CD4-positive, alpha-beta T cell (primary cell): ENCODE results near the gene PTX4. TPM values are rescaled to one million over a fixed set of nuclear protein-coding genes. Genes with fewer than 3 reads are reported as not detected.

Experiments used
- ATAC-seq: fragments of 200-7000 bp; cut with Tn5 transposase; one replicate; pipeline ENCODE4 v1.10.0; 2022; ENCODE audit warnings: mild to moderate bottlenecking; ENCODE audit not compliant: poor library complexity
- CTCF ChIA-PET: fragments of 350-600 bp; sonication (Branson Sonifier 250); formaldehyde crosslinking; loops from one replicate; lab custom pipeline; 2021; ENCODE audit warnings: antibody characterized with exemption, inconsistent platforms; lab: Charles Lee
- POLR2A ChIA-PET: fragments of 350-600 bp; sonication (Branson Sonifier 250); formaldehyde crosslinking; loops from one replicate; lab custom pipeline; 2021; ENCODE audit warnings: antibody characterized with exemption, inconsistent platforms; lab: Charles Lee
- DNase-seq, 14 experiments: peaks; one replicate each; pipeline ENCODE4 v3.0.0-alpha.2; 2013 to 2020; ENCODE audit warnings: mixed read lengths in 2 of 14
- H3K27ac ChIP-seq, 2 donors: one replicate each; pipeline versions ENCODE4 v1.5.1 to v1.7.0; 2013; ENCODE audit warnings: low read length in 2 of 2, low read depth in 1 of 2, mild to moderate bottlenecking in 1 of 2
- H3K27me3 ChIP-seq, 2 experiments: 1 replicate in 1 of 2; 2 replicates in 1 of 2; pipeline versions ENCODE4 v1.6.1 to v1.7.0; 2013; ENCODE audit warnings: low read length in 2 of 2, control low read depth in 1 of 2, mild to moderate bottlenecking in 1 of 2, moderate library complexity in 1 of 2; ENCODE audit not compliant: insufficient read depth in 2 of 2, control insufficient read depth in 1 of 2
- H3K36me3 ChIP-seq: one replicate; pipeline ENCODE4 v1.6.1; 2013; ENCODE audit warnings: low read length, control low read depth; ENCODE audit not compliant: insufficient read depth
- H3K4me1 ChIP-seq: one replicate; pipeline ENCODE4 v1.6.1; 2013; ENCODE audit warnings: low read length, control low read depth; ENCODE audit not compliant: insufficient read depth
- H3K4me3 ChIP-seq: one replicate; pipeline ENCODE4 v1.5.1; 2013; ENCODE audit warnings: mild to moderate bottlenecking, low read length, moderate library complexity
- H3K9me3 ChIP-seq, 2 experiments: 1 replicate in 1 of 2; 2 replicates in 1 of 2; pipeline versions ENCODE4 v1.6.1 to v1.7.0; 2013; ENCODE audit warnings: low read length in 2 of 2, mild to moderate bottlenecking in 2 of 2, control low read depth in 1 of 2, moderate library complexity in 1 of 2; ENCODE audit not compliant: control insufficient read depth in 1 of 2, insufficient read depth in 1 of 2
- H3K27ac Mint-ChIP-seq: one replicate; pipeline ENCODE4 v1.8.0; 2020; ENCODE audit warnings: mixed read lengths
- H3K27me3 Mint-ChIP-seq: one replicate; pipeline ENCODE4 v1.8.0; 2021; ENCODE audit warnings: mixed read lengths
- H3K36me3 Mint-ChIP-seq: one replicate; pipeline ENCODE4 v1.8.0; 2021; ENCODE audit warnings: low read depth, mixed read lengths
- H3K4me1 Mint-ChIP-seq: one replicate; pipeline ENCODE4 v1.8.0; 2021; ENCODE audit warnings: low read depth, mixed read lengths
- H3K4me3 Mint-ChIP-seq: one replicate; pipeline ENCODE4 v1.8.0; 2020; ENCODE audit warnings: mild to moderate bottlenecking, mixed read lengths
- H3K9me3 Mint-ChIP-seq: one replicate; pipeline ENCODE4 v1.8.0; 2020; ENCODE audit warnings: mixed read lengths
- intact Hi-C, 2 experiments: fragments of 100-400 bp; cut with DNase I in 1 of 2; cut with micrococcal nuclease in 1 of 2; formaldehyde crosslinking; loops; one replicate each; pipeline versions ENCODE4 v1.15.1 to v1.9.0; 2023 to 2025; cut with DNase I, micrococcal nuclease
- total RNA-seq, 174 experiments: library from RNA in 2 of 174; stranded (reverse) in 2 of 174; gene quantifications; one replicate each; pipeline ENCODE4 v1.2.3 and lab custom pipeline; 2021 to 2026
- TF ChIP-seq, protein P1 (sequence below): fragments of 200-600 bp; IDR thresholded peaks from one replicate; pipeline ENCODE4 v1.8.0; 2022; ENCODE audit warnings: antibody characterized with exemption, mild to moderate bottlenecking

PTX4 gene
- total RNA-seq, 2 experiments from 2014 or later: not detected

GRCh38 chr16:1474082-1474795 is 14.5 kb downstream of the PTX4 start:
- Histone ChIP-seq H3K4me1 (peaks cover 41% of the 10 kb centered on the region), H3K27me3 (no peaks in the 10 kb centered on the region), H3K36me3 (no peaks in the 10 kb centered on the region), H3K4me3 (peak overlapping the region; percentile 62), H3K9me3 (no peaks in the 10 kb centered on the region), H3K27ac (peak overlapping the region in 1 of 2 donors; percentile 84)
- no peaks in the 10 kb centered on the region for H3K36me3 Mint-ChIP-seq
- TF ChIP-seq, protein P1, sequence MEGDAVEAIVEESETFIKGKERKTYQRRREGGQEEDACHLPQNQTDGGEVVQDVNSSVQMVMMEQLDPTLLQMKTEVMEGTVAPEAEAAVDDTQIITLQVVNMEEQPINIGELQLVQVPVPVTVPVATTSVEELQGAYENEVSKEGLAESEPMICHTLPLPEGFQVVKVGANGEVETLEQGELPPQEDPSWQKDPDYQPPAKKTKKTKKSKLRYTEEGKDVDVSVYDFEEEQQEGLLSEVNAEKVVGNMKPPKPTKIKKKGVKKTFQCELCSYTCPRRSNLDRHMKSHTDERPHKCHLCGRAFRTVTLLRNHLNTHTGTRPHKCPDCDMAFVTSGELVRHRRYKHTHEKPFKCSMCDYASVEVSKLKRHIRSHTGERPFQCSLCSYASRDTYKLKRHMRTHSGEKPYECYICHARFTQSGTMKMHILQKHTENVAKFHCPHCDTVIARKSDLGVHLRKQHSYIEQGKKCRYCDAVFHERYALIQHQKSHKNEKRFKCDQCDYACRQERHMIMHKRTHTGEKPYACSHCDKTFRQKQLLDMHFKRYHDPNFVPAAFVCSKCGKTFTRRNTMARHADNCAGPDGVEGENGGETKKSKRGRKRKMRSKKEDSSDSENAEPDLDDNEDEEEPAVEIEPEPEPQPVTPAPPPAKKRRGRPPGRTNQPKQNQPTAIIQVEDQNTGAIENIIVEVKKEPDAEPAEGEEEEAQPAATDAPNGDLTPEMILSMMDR: no peak
- ChIA-PET CTCF (no interaction called here), POLR2A (interaction anchor here (1.3 kb wide), 1 partner anchor 53 kb away, joined by 4 read pairs; no protein-coding TSS in a partner anchor)
- peak overlapping the region; percentile 72 for H3K4me3 Mint-ChIP-seq
- H3K27me3 Mint-ChIP-seq: no peaks in the 10 kb centered on the region
- H3K27ac Mint-ChIP-seq: peak overlapping the region; percentile 64
- intact Hi-C loops: loop anchor here (2.0 to 10.0 kb wide), 6 partner anchors 19 to 571 kb away; partner anchors contain the start of genes UQCC4 (in 2 of the 2), NTHL1 (in 1 of the 2), TELO2 (in 1 of the 2) and TMEM204 (in 1 of the 2)
- ATAC-seq (no peak), DNase-seq (no peak)
- no peaks in the 10 kb centered on the region for H3K9me3 Mint-ChIP-seq
- H3K4me1 Mint-ChIP-seq: peaks cover 47% of the 10 kb centered on the region

DNA sequence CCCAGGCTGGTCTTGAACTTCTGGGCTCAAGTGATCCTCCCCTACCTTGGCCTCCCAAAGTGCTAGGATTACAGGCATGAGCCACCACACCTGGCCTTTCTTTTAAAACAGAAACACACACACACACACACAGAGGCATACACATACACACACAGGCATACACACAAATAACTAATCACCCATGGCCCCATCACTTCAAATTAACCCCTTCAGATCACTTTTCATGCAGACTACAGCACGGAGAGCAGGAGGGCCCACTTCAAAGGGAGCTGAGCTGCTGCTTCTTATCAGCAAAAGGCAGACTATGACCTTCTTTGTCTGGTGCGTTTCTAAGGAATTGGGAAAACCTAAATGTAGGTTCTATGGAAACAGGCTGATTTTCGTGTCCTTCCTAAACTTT is 15.8 kb downstream of the PTX4 start:
- H3K27ac ChIP-seq: no peak overlapping the region
- DNase-seq (no peak), ATAC-seq (no peak)
- H3K4me3 ChIP-seq: no peak overlapping the region
- Mint-ChIP-seq H3K27ac (peak overlapping the region; percentile 53), H3K4me1 (peaks cover 47% of the 10 kb centered on the region), H3K27me3 (no peaks in the 10 kb centered on the region), H3K9me3 (no peaks in the 10 kb centered on the region), H3K4me3 (peak overlapping the region; percentile 82), H3K36me3 (no peaks in the 10 kb centered on the region)
- ChIA-PET POLR2A (no interaction called here), CTCF (no interaction called here)
- no peaks in the 10 kb centered on the region for H3K9me3 ChIP-seq
- H3K36me3 ChIP-seq: no peaks in the 10 kb centered on the region
- H3K27me3 ChIP-seq: no peaks in the 10 kb centered on the region
- TF ChIP-seq, protein P1: no peak
- intact Hi-C loops: loop anchor here (10.0 kb wide), 4 partner anchors 48 to 572 kb away; partner anchors contain the start of genes NTHL1 (in 1 of the 2), TMEM204 (in 1 of the 2), TSC2 (in 1 of the 2) and UBE2I (in 1 of the 2)
- H3K4me1 ChIP-seq: peaks cover 41% of the 10 kb centered on the region

DNA sequence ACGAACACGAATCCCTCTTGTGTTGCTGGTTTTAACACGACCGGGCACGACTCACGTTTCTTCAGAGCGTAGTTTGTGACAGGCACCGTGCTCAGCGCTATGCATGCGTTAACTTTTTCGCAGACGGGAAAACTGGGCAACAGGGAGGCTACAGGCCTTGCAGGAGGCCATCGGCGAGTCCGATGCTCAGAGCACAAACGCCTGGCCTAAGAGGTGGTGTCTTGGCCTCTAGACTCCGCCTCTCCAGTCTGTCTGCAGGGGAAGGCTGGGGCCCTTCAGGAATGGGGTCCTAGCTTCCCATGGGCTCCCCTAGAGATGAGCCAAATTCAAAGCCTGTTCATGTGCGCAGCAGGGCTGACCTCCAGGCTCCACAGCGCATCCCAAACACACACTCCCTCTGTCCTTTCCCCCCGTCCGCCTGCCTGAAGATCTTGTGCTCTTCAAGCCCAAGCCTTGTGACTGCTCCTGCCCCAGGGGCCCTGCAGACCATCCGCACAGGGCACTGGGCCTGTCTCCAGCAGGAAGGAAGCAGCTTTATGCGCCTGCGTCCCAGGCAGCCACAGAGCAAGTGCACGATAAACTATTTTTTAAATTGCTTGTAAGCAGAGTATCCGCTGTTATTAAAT is 17.1 kb downstream of the PTX4 start:
- ATAC-seq (no peak), DNase-seq (no peak)
- CTCF ChIA-PET: no interaction called here
- H3K4me1 Mint-ChIP-seq: peaks cover 47% of the 10 kb centered on the region
- TF ChIP-seq, protein P1: no peak
- intact Hi-C loops: loop anchor here (10.0 kb wide), 4 partner anchors 47 to 573 kb away; partner anchors contain the start of genes NTHL1 (in 1 of the 2), TMEM204 (in 1 of the 2), TSC2 (in 1 of the 2) and UBE2I (in 1 of the 2)
- no peaks in the 10 kb centered on the region for H3K27me3 Mint-ChIP-seq
- H3K27ac ChIP-seq: no peak overlapping the region
- peak overlapping the region; percentile 62 for H3K4me3 Mint-ChIP-seq
- no peak overlapping the region for H3K4me3 ChIP-seq
- H3K36me3 ChIP-seq: no peaks in the 10 kb centered on the region
- peaks cover 41% of the 10 kb centered on the region for H3K4me1 ChIP-seq
- peak overlapping the region; percentile 30 for H3K27ac Mint-ChIP-seq
- no peaks in the 10 kb centered on the region for H3K36me3 Mint-ChIP-seq
- no peaks in the 10 kb centered on the region for H3K9me3 ChIP-seq
- POLR2A ChIA-PET: interaction anchor here (0.6 kb wide), 1 partner anchor 88 kb away, joined by 3 read pairs; no protein-coding TSS in a partner anchor
- H3K27me3 ChIP-seq: no peaks in the 10 kb centered on the region
- no peaks in the 10 kb centered on the region for H3K9me3 Mint-ChIP-seq
